ENCODE measurements around the gene EZR.

DNA sequence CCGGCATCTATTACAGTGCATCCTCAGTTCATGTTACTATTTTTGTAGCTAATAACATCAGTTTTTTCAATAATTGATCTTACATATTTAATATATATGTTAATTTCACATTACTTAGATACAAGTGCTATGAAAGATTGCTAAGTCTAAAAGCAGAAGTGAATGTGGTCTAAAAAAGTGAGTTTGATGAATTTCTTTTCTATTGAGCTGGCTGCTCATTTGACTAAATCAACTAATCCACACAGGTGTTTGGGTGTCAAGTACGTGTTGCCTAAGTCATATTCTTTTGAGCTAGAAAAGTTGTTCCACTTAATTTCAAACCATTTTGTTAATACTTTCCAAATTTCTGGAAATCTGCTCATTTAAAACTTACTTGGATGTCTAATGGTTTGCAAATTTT is 46.6 kb upstream of the EZR start:
- TF ChIP-seq POLR2A (IDR thresholded peaks at IDR 0.05; ENCODE audit: low read length) (no peak), JUNB (IDR thresholded peaks at IDR 0.05) (no peak), EP300 (IDR thresholded peaks at IDR 0.05) (no peak), SMC3 (IDR thresholded peaks at IDR 0.05) (no peak), MYC (IDR thresholded peaks at IDR 0.05; ENCODE audit: borderline replicate concordance, low read length) (no peak), NFE2L2 (conservative IDR thresholded peaks at IDR 0.05; ENCODE audit: low read length) (no peak), NR3C1 (IDR thresholded peaks at IDR 0.05) (no peak)
- TF ChIP-seq, protein P1, sequence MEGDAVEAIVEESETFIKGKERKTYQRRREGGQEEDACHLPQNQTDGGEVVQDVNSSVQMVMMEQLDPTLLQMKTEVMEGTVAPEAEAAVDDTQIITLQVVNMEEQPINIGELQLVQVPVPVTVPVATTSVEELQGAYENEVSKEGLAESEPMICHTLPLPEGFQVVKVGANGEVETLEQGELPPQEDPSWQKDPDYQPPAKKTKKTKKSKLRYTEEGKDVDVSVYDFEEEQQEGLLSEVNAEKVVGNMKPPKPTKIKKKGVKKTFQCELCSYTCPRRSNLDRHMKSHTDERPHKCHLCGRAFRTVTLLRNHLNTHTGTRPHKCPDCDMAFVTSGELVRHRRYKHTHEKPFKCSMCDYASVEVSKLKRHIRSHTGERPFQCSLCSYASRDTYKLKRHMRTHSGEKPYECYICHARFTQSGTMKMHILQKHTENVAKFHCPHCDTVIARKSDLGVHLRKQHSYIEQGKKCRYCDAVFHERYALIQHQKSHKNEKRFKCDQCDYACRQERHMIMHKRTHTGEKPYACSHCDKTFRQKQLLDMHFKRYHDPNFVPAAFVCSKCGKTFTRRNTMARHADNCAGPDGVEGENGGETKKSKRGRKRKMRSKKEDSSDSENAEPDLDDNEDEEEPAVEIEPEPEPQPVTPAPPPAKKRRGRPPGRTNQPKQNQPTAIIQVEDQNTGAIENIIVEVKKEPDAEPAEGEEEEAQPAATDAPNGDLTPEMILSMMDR (IDR thresholded peaks at IDR 0.05), result no peak
- TF ChIP-seq, protein P2, sequence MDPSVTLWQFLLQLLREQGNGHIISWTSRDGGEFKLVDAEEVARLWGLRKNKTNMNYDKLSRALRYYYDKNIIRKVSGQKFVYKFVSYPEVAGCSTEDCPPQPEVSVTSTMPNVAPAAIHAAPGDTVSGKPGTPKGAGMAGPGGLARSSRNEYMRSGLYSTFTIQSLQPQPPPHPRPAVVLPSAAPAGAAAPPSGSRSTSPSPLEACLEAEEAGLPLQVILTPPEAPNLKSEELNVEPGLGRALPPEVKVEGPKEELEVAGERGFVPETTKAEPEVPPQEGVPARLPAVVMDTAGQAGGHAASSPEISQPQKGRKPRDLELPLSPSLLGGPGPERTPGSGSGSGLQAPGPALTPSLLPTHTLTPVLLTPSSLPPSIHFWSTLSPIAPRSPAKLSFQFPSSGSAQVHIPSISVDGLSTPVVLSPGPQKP (IDR thresholded peaks at IDR 0.05; ENCODE audit: low read depth, low read length), result no peak

Measured in A549 (cell line).